H1 (cell line): Measurements from ENCODE around the gene SLC25A15. TPM values are rescaled to one million over a fixed set of nuclear protein-coding genes. Genes with fewer than 3 reads are reported as not detected.

Experiments
- CEBPB ChIP-seq: IDR thresholded peaks from 2 replicates; pipeline ENCODE4 v1.6.1; 2012; ENCODE audit warnings: low read depth, low read length
- CHD1 ChIP-seq: IDR thresholded peaks from 2 replicates; pipeline ENCODE4 v1.6.1; 2012; ENCODE audit warnings: low read depth, low read length, improper control_type of control experiment
- CTCF ChIP-seq, 3 experiments: IDR thresholded peaks; 1 replicate in 2 of 3; 2 replicates in 1 of 3; pipeline versions ENCODE4 v1.5.1 to v1.6.1; 2011; ENCODE audit warnings: low read length in 3 of 3, mild to moderate bottlenecking in 3 of 3, inconsistent platforms in 2 of 3, low read depth in 1 of 3, moderate library complexity in 1 of 3; ENCODE audit not compliant: insufficient read depth in 1 of 3; ENCODE audit errors: control extremely low read depth in 1 of 3
- SIX5 ChIP-seq: IDR thresholded peaks from 2 replicates; pipeline ENCODE4 v1.6.1; 2011; ENCODE audit warnings: mild to moderate bottlenecking, low read depth, low read length
- polyA plus RNA-seq, 7 experiments: library from polyadenylated mRNA; depleted of rRNA in 3 of 7; stranded (reverse) in 5 of 7; unstranded in 2 of 7; fragments of >200 nt in 5 of 7; fragments of 200-250 nt in 2 of 7; gene quantifications; 1 replicate in 5 of 7; 2 replicates in 1 of 7; 4 replicates in 1 of 7; pipeline versions ENCODE4 v1.2.1 to v1.2.3, GENCODE V29; 2011 to 2013; ENCODE audit warnings: missing spikeins in 2 of 7, mixed read lengths in 2 of 7
- total RNA-seq: library from RNA; stranded (reverse); fragmentation: NEBNext Ultra II Directional; extraction: Animal tissue kit (Norgen Biotek cat#: 25700); gene quantifications from 2 replicates; pipeline ENCODE4 v1.2.1, GENCODE V29; 2021
- TF ChIP-seq, protein P1 (sequence below): fragments of 300-600 bp; sonication (generic); IDR thresholded peaks from 2 replicates; pipeline ENCODE4 v1.7.1; 2012; ENCODE audit warnings: low read length, moderate library complexity, mild to moderate bottlenecking, inconsistent platforms; ENCODE audit not compliant: insufficient replicate concordance

Gene SLC25A15
- total and polyA plus RNA-seq, 2 of the 8 experiments (the other 6 are each of a cell fraction or from before 2014, with no cell fraction given) = 12.4 to 23.4 TPM

GRCh38 chr13:40799508-40799907, 10.1 kb downstream of the SLC25A15 start (continued):
- TF ChIP-seq CHD1 (no peak), CTCF (IDR thresholded peaks at IDR 0.05; ENCODE audit: control extremely low read depth in 1 of 3, insufficient read depth in 1 of 3, low read depth in 1 of 3, low read length in 3 of 3) (no peak), SIX5 (no peak), CEBPB (no peak)
- TF ChIP-seq, protein P1, sequence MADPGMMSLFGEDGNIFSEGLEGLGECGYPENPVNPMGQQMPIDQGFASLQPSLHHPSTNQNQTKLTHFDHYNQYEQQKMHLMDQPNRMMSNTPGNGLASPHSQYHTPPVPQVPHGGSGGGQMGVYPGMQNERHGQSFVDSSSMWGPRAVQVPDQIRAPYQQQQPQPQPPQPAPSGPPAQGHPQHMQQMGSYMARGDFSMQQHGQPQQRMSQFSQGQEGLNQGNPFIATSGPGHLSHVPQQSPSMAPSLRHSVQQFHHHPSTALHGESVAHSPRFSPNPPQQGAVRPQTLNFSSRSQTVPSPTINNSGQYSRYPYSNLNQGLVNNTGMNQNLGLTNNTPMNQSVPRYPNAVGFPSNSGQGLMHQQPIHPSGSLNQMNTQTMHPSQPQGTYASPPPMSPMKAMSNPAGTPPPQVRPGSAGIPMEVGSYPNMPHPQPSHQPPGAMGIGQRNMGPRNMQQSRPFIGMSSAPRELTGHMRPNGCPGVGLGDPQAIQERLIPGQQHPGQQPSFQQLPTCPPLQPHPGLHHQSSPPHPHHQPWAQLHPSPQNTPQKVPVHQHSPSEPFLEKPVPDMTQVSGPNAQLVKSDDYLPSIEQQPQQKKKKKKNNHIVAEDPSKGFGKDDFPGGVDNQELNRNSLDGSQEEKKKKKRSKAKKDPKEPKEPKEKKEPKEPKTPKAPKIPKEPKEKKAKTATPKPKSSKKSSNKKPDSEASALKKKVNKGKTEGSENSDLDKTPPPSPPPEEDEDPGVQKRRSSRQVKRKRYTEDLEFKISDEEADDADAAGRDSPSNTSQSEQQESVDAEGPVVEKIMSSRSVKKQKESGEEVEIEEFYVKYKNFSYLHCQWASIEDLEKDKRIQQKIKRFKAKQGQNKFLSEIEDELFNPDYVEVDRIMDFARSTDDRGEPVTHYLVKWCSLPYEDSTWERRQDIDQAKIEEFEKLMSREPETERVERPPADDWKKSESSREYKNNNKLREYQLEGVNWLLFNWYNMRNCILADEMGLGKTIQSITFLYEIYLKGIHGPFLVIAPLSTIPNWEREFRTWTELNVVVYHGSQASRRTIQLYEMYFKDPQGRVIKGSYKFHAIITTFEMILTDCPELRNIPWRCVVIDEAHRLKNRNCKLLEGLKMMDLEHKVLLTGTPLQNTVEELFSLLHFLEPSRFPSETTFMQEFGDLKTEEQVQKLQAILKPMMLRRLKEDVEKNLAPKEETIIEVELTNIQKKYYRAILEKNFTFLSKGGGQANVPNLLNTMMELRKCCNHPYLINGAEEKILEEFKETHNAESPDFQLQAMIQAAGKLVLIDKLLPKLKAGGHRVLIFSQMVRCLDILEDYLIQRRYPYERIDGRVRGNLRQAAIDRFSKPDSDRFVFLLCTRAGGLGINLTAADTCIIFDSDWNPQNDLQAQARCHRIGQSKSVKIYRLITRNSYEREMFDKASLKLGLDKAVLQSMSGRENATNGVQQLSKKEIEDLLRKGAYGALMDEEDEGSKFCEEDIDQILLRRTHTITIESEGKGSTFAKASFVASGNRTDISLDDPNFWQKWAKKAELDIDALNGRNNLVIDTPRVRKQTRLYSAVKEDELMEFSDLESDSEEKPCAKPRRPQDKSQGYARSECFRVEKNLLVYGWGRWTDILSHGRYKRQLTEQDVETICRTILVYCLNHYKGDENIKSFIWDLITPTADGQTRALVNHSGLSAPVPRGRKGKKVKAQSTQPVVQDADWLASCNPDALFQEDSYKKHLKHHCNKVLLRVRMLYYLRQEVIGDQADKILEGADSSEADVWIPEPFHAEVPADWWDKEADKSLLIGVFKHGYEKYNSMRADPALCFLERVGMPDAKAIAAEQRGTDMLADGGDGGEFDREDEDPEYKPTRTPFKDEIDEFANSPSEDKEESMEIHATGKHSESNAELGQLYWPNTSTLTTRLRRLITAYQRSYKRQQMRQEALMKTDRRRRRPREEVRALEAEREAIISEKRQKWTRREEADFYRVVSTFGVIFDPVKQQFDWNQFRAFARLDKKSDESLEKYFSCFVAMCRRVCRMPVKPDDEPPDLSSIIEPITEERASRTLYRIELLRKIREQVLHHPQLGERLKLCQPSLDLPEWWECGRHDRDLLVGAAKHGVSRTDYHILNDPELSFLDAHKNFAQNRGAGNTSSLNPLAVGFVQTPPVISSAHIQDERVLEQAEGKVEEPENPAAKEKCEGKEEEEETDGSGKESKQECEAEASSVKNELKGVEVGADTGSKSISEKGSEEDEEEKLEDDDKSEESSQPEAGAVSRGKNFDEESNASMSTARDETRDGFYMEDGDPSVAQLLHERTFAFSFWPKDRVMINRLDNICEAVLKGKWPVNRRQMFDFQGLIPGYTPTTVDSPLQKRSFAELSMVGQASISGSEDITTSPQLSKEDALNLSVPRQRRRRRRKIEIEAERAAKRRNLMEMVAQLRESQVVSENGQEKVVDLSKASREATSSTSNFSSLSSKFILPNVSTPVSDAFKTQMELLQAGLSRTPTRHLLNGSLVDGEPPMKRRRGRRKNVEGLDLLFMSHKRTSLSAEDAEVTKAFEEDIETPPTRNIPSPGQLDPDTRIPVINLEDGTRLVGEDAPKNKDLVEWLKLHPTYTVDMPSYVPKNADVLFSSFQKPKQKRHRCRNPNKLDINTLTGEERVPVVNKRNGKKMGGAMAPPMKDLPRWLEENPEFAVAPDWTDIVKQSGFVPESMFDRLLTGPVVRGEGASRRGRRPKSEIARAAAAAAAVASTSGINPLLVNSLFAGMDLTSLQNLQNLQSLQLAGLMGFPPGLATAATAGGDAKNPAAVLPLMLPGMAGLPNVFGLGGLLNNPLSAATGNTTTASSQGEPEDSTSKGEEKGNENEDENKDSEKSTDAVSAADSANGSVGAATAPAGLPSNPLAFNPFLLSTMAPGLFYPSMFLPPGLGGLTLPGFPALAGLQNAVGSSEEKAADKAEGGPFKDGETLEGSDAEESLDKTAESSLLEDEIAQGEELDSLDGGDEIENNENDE = no peak
